GM12874 (cell line): ENCODE results near the gene TRAM2.

Experiments used
- TF ChIP-seq, protein P1 (sequence below): IDR thresholded peaks from 2 replicates; pipeline ENCODE4 v1.5.1; 2011; ENCODE audit warnings: low read depth, mild to moderate bottlenecking, control low read depth, low read length, moderate library complexity; ENCODE audit not compliant: insufficient read depth

The TRAM2 gene

DNA sequence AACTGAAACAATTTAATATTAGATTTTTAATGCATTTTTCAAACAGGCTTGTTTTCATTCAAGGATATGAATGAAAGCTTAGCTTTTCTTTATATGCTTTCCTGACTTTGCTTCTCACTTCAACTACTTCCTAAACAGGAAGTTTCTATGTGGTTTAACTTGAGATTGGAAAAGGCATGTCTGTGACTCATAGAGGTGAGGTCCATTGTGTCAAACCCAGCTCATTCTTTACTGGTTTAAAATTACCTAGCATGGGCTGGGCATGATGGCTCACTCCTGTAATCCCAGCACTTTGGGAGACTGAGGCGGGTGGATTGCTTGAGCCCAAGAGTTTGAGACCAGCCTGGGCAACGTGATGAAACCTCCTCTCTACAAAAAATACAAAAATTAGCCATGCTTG is 122.3 kb downstream of the TRAM2 start:
- TF ChIP-seq, protein P1, sequence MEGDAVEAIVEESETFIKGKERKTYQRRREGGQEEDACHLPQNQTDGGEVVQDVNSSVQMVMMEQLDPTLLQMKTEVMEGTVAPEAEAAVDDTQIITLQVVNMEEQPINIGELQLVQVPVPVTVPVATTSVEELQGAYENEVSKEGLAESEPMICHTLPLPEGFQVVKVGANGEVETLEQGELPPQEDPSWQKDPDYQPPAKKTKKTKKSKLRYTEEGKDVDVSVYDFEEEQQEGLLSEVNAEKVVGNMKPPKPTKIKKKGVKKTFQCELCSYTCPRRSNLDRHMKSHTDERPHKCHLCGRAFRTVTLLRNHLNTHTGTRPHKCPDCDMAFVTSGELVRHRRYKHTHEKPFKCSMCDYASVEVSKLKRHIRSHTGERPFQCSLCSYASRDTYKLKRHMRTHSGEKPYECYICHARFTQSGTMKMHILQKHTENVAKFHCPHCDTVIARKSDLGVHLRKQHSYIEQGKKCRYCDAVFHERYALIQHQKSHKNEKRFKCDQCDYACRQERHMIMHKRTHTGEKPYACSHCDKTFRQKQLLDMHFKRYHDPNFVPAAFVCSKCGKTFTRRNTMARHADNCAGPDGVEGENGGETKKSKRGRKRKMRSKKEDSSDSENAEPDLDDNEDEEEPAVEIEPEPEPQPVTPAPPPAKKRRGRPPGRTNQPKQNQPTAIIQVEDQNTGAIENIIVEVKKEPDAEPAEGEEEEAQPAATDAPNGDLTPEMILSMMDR: no peak
